ENCODE measurements around the gene COQ3.
"Not testable (repeated sequence)": the region's sequence is repeated elsewhere in the genome, so short reads cannot be mapped to it uniquely, and the experiment has no call there.

COQ3 gene

GRCh38 chr6:99378636-99379035 is 15.4 kb downstream of the COQ3 start:
- DNase-seq = no peak

DNA sequence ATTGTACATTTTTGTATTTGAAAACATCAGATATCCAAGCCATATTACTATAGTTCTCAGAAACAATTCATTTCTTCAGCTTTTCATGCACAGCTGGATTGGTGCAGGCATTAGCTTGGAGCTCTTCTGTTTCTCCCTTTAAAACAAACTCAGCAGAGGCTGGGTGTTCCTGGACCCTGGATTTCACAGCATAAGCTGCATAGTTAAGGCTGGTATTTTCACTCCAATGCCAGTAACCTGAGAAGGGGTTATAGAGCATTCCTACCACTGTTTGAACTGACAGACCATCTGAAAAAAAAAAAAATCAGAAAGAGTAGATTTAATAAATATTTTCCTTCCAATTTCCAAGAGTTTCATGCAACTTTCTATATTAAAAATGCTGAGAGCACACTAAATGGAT is 24.5 kb downstream of the COQ3 start:
- DNase-seq = no peak

DNA sequence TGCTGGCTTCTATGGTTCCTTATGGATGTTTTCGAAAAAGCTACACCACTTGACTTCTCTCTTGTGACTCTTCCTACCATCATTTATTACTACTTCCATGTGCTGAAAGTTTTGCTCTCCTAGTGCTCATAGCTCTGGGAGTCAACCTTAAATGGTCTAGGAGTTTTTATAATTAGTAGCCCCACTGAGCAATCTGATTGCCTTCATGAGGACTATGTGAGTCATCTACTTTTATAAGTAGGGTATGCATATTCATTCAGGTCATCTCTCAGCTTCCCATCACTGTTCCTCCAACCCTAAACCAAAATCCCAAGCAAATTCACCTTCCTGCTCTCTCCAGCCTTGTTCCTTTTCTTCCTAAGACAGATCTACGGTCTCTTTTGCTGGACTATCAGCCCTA is 27.1 kb downstream of the COQ3 start:
- DNase-seq = no peak

DNA sequence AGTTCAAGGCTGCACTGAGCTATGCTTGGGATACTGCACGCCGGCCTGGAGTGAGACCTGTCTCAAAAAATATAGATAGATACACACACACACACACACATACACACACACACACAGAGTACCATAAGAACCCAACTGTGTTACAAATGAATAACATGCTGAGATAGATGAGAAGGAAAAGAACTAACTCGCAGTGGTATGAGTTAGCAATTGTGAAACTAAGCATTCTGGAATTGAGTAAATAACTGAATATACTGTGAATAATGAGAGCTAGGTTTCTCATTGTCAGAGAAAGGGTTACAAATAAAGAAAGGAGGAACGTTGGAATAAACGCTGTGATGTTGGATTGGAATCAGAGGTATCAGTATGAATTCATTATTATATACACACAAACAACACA is 30.0 kb downstream of the COQ3 start:
- peak; percentile 92 for DNase-seq

- peak; percentile 80 for DNase-seq
These were observed 31.2 kb downstream of the COQ3 start for GRCh38 chr6:99362678-99363268.

- no peak for DNase-seq
These were observed 34.2 kb downstream of the COQ3 start for GRCh38 chr6:99359800-99360199.

GRCh38 chr6:99356641-99357040 is 37.4 kb downstream of the COQ3 start:
- no peak for DNase-seq

DNA sequence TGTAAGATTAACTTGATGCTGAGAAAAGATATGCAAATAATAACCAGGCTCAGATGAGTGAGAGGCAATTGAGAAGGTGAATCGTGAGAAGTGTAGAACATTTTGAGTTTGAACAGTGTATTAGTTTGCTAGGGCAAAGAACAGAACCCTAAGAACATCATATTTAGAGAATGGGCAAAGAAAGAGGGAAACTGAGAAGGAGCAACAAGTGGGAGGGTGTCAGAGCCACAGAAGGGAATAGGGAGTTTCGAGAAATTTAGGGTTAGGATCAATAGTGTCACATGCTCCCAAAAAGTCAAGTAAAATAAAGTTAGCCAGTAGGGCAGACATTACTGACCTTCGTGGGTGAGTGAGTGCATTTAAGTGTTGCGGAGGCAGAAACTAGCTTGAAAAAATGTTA is 39.0 kb downstream of the COQ3 start:
- DNase-seq = no peak

DNA sequence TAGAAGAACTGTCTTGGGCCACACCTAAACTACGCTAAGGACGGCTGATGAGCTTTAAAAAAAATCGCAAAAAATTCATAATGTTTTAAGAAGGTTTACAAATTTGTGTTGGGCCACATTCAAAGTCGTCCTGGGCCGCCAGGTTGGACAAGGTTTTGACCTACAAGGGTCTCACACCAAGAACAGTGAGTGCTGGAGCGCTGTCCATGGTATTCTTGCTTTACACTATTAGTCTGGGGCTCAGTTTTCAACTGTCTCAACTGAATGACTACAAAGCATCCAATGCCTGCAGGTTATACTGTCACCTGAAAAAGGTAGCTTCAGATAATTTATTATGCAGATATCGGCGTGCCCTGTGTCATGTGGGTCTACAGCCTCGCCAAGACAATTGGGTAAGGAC is 40.9 kb downstream of the COQ3 start:
- no peak for DNase-seq

DNA sequence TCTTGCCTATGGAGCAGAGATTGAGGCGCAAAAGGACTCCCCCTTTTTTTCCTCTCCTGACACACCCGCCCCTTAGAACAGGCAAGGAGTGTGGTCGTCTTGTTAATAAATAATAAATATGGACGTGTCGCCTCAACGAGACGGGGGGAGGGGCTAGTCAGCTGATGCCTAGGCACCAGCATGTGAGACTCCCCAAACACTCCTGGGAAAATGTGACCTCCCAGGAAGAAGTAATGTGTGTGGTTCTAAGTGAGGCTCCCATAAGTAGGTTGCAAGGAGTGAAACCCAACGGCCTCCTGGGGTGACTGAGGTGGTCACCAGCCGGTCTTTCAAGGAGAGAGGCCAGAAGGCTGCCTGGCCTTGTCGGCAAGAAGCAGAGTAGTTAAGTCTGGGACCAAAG is 43.4 kb downstream of the COQ3 start:
- no peak for DNase-seq

- DNase-seq = no peak
These were observed 44.5 kb downstream of the COQ3 start, which contains the start of gene FAXC for GRCh38 chr6:99349171-99350141. Gene FAXC (minus strand): TSS chr6:99349674. CDS start chr6:99349372, 302 bp downstream.

- DNase-seq = no peak
These were observed 45.5 kb downstream of the COQ3 start for GRCh38 chr6:99348288-99349170.

- no peak for DNase-seq
These were observed 46.2 kb downstream of the COQ3 start for GRCh38 chr6:99347804-99348203.

DNA sequence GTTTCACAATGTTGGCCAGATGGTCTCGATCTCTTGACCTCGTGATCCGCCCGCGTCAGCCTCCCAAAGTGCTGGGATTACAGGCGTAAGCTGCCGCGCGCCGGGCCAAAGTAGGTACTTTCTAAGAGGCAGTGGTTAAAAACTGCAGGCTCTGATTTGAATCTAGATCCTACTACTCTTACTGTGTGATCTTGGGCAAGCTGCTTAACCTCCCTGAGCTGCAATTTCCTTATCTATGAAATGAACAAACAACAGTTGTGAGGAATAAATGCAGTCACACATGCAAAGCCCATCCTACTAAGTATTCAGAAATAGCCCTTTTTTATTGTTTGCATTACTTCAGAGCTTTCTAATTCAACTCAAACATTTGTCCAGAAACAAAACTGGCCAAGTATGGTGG is 47.4 kb downstream of the COQ3 start:
- DNase-seq = no peak

- no peak for DNase-seq
These were observed 48.8 kb downstream of the COQ3 start for GRCh38 chr6:99345164-99345563.

- peak; percentile 46 for DNase-seq
These were observed 49.7 kb downstream of the COQ3 start for GRCh38 chr6:99344289-99344688.

GRCh38 chr6:99341862-99342455 is 52.0 kb downstream of the COQ3 start:
- no peak for DNase-seq

GRCh38 chr6:99338188-99338587 is 55.8 kb downstream of the COQ3 start:
- no peak for DNase-seq

DNA sequence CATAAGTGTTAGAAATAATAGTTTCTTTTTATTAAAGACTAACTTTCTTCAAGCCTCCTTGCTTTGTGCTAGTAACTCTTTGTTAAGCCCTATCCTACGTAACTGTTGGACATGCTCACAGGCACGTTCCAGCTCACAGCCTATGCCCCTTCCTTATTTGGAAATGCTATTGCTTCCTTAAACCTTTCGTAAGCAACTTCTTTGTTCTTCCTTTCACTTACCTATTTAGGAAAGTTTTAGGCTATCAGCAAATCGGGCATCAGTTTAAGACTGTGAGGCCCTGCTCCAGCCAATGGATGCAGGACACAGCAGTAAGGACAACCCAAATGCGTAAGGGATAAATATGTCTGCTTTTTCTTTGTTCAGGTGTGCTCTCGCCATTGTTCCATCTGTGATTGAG is 58.7 kb downstream of the COQ3 start:
- not testable (repeated sequence) for DNase-seq

GRCh38 chr6:99334526-99335127 is 59.4 kb downstream of the COQ3 start:
- peak; percentile 70 for DNase-seq

DNA sequence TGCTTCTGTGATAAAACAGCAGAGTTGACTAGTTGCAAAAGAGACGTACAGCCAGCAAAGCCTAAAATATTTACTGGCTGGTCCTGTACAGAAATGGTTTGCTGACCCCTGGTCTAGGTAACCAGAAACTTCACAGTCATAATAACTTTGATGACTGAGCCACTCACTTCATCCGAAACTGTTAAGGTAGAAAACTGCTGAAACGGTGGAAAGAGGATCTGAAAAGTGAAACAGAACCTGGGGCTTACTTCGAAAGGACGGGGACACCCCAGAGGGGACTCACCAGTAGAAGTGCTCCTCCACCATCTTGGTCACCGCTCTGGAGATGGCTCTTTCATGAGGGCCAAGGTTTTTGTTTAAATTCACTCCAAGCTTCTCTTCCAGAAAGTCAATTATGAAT is 60.9 kb downstream of the COQ3 start:
- DNase-seq = peak; percentile 26

DNA sequence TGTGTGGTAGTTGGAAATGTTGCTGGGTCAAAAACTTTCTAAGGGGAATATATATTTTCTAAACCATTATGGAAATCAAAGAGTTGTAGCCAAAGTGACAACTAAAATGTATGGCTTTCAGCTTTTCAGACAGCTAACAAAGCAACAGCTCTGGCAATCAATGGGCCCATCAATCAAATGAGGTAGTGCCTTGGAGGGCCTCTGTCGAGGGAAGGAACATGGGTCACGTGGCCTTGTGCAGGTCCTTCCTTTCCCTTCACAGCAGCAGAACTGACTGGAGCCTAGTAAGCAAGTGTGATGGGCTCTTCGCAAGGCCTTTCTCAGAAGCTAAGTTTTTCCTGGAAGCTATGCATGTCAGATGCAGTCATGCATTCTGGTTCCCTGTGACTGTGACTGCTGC is 62.5 kb downstream of the COQ3 start:
- no peak for DNase-seq

Data from activated CD4-positive, alpha-beta T cell treated with anti-CD3 and anti-CD28 coated beads, Interleukin-2, amount 50 U/mL, for 16 hours (primary cell).